GM19025 (cell line): ENCODE results near the gene PRKAR1A.
"Not testable (repeated sequence)": the region's sequence is repeated elsewhere in the genome, so short reads cannot be mapped to it uniquely, and the experiment has no call there.

ENCODE experiments used
- ATAC-seq: cut with Tn5 transposase; IDR thresholded peaks from one replicate; pipeline ENCODE4 v1.9.1; 2021; ENCODE audit warnings: mild to moderate bottlenecking, low read depth, moderate library complexity; ENCODE audit not compliant: unreplicated experiment

PRKAR1A gene

DNA sequence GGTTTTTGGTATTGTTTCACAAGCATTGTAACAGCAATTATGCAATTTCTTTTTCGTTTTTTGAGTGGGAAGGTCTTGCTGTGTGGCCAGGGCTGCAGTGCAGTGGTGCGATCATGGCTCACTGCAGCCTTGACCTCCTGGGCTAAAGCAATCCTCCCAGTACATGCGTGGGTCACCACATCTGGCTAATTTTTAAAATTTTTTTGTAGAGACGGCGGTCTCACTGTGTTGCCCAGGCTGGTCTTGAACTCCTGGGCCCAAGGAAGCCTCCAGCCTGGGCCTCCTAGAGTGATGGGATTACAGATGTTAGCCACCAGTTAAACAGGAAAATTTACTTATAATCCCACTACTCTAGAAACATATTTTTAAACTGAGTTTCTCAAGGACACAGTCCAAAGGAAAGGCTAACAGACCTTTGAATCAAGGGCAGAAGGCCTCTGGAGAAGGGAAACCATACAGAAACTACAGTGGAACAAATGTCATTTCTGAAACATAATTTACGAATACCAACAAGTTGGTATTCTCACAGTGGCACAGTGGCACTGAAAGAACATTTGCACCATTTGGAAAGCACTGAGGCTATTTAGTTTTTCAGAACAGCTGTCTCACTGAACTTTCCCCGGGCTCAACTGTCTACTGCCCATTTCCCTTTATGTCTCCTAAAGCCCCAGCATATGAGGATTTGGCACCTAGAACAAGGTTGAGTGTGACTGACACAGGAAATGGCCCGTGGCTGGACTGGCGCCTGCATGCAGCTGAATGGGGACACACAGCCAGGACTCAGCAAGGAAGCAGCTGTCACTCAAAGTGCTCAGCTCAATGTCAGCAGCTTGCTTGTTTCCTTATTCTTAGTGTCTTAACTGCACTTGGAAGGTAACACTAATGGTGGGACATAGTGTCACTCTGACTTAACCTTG, 2.8 kb upstream of the PRKAR1A start:
- ATAC-seq: no peak

DNA sequence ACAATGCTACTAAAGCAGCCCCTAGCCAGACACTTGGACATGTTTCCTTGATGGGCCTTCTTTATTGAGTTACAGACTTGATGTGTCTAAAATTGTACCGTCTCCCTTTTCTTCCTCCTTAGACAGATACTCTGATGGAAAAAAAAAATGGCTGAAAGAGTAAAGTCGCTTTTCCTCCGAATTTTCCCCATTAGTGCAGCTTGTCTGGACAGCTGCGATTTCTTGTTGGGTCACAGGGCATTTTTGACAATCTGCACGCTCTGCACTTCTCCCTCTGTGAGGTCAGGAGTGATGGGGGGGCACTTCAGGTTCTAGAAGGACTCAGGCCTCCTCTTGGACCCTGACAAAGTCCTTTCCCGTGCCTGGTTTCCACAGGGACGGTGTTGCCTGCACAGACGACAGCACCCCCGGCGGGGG, 968 bp upstream of the PRKAR1A start:
- ATAC-seq: no peak

DNA sequence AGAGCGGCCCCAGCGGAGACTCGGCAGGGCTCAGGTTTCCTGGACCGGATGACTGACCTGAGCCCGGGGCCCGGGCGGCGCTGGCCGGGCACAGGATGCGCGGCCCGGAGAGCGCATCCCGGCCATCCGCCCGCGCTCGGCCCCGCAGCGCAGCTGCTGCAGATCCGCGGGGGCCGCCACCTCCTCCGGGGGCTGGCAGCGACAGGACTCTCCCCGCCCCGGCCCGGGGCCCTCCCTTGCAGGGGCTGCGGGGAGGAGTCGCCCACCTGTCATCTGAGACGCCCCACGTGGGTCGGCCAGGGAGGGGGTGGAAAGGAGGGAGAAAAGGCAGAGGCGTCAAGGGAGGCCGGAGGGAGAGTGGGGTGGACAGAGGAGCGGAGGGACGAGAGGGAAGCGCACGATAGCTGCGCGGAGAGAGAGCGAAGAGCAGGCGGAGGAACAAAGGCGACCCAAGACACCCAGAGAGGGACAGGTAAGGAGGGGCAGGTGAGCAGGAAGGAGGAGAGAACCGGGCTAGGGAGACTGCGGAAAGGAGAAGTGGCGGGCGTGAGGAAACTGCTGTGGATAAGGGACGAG, 471 bp upstream of the PRKAR1A start:
- ATAC-seq: peak; percentile 45

DNA sequence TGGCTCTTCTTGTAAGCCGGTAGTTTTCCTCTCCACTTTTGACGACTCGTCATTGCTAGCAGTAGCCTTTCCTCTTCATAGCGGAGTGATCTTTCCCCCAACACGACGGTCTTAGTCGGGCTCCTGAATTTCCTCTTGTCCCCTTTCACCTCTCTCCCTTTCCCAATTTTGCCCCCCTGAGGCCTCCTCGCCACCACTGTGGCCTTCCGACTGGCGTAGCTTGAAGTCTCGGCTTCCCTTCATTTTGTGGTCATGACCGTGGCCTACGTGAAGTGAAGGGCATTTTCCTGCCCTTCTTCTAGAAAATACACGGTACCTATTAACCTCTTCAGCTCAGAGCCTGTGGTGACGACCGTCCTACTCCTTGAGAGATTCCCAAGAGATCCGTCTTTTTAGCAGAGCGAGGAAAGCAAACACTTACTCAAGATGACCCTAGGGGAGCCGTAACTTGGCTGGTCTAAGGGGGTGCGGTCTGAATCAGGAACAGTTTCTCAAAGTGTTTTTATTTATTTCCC, 787 bp downstream of the PRKAR1A start:
- ATAC-seq: no peak

DNA sequence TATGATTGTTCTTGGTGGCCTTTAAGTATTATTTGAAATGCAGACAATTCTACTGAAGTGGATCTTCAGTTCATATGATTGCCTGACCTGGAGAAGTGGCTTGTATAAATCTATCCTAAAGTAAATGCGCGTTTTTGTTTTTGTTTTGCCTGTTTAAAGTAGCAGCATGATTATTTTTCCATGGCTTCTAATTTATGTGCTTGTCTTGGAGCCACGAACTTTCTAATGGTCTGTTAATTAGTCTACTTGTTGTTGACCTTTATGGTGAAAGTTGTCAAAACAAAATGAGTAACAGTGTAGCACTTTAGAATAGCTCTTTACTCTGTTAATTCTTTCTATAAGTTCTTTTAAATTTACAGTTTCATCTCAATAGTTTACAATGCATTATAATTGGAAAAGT, 1.7 kb downstream of the PRKAR1A start:
- ATAC-seq: no peak

DNA sequence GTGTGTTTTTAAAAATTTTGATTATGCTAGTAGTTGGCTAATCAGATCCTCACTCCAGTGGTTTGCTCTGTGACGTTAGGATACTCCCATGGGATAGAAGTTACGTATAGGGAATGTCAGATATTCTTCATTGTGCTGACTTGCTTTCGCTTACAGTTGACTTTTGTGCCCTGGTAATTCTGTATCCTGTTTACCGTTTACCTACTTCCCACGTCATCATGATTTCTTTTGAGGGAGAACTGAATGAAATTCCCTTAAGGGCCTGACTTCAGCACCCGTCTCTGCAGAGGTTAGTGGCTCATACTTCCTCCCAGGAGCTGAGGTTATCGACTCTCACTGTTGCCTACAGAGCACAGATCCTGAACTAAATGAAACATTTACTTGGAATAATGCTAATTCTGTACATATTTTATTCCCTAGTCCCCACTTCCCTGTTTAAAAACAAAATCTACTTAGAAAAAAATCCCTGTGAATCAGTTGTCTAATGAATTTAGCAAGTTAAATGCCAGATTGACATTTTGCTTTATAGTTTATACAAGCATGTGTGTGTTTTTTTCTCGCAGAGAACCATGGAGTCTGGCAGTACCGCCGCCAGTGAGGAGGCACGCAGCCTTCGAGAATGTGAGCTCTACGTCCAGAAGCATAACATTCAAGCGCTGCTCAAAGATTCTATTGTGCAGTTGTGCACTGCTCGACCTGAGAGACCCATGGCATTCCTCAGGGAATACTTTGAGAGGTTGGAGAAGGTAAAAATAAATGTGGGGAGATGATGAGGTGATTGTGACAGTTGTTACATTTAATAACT, 2.8 kb downstream of the PRKAR1A start:
- ATAC-seq: no peak

DNA sequence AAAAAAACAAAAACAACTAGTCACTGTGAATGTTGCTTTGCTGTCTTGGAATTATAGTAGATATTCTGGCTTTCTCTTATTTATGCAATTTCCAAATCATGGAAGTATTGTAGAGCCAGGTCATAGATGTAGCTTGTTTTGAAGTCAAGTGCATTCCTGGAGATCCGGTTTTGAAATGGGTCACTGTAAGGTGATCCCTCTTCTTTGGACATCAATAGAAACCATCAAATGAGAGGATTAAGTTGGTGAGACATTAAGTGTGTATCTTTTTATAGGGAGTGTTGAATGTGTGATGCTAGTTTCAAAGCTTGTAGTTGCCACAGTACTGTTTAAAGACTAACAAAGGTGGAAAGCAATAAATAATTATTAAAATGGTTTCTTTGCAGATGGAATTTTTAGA, 4.5 kb downstream of the PRKAR1A start:
- ATAC-seq: no peak

DNA sequence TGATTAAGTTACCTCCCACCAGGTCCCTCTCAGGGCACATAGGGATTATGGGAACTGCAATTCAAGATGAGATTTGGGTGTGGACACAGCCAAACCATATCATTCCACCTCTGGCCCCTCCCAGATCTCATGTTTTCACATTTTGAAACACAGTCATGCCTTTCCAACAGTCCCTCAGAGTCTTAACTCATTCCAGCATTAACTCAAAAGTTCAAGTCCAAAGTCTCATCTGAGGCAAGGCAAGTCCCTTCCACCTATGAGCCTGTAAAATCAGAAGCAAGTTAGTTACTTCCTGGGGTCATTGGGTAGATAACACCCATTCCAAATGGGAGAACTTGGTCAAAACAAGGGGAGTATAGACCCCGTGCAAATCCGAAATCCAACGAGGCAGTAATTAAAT, 5.4 kb downstream of the PRKAR1A start:
- ATAC-seq: not testable (repeated sequence)

DNA sequence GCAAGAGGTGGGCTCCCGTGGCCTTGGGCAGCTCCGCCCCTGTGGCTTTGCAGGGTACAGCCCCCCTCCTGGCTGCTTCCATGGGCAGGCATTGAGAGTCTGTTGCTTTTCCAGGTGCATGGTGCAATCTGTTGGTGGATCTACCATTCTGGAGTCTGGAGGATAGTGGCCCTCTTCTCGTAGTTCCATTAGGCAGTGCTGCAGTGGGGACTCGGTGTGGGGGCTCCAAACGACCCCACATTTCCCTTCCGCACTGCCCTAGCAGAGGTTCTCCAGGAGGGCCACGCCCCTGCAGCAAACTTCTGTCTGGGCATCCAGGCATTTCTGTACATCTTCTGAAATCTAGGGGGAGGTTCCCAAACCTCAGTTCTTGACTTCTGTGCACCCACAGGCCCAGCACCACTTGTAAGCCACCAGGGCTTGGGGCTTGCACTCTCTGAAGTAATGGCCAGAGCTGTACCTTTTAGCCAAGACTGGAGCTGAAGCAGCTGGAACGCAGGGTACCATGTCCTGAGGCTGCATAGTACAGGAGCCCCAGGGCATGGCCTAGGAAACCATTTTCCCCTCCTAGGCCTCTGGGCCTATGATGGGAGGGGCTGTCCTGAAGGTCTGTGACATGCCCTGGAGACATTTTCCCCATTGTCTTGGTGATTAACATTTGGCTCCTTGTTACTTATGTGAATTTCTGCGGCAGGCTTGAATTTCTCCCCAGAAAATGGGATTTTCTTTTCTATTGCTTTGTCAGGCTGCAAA, 6.0 kb downstream of the PRKAR1A start:
- no peak for ATAC-seq

DNA sequence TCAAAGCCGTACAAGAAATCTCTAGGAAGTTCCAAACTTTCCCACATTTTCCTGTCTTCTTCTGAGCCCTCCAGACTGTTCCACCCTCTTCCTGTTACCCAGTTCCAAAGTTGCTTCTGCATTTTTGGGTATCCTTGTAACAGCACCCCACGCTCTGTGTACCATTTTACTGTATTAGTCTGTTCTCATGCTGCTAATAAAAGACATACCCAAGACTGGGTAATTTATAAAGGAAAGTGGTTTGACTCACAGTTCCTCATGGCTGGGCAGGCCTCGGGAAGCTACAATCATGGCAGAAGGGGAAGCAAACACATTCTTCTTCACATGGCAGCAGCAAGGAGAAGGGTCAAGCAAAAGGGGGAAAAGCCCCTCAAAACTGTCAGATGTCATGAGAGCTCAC, 6.8 kb downstream of the PRKAR1A start:
- not testable (repeated sequence) for ATAC-seq

DNA sequence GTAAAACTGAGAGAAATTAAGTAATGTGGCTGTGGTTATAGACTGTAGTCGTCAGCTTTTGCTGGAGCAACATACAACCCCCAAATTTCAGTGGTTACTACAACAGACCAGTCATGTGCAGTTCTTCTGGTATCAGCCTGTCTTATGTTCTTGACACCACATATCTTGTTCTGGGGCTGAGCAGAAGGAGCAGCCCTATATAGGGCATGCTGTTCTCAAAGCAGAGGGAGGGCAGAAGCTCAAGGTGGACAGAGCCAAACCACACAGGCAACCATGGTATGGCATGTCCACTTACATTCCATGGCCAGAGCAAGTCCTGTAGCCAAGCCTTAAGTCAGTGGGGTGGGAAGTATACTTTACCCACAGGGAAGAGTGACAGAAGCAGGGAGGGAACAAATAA, 7.7 kb downstream of the PRKAR1A start:
- ATAC-seq: no peak

DNA sequence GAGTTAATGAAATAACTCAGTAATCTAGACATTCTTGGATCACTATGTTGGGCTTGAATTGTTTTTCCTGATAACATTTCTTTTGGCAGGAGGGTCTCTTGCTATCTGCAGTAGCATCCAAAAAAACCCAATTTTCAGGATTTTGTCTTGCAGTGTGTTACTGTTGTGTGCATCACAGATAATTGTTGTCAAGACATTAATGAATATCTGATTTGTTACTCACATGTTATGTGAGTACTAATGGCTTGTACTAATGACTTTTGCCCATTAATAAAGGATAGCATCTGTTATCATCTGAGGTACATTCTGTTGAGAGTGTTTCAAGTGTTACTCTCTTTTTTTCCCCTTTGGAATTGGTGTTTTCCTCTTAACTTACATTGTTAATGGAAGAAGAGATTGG, 10.0 kb downstream of the PRKAR1A start:
- no peak for ATAC-seq

DNA sequence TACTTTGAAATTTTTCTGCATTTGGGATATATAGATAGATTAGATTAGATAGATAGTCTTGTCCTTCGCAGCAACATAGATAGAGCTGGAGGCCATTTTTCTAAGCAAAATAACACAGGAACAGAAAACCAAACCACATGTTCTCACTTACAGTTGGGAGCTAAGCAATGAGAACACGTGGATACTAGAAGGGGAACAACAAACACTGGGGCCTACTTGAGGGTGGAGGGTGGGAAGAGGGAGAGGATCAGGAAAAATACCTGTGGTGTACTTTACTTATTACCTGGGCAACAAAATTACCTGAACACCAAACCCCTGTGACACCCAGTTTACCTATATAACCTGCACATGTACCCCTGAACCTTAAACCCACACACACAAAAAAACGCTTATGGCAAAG, 14.3 kb downstream of the PRKAR1A start:
- ATAC-seq: no peak

DNA sequence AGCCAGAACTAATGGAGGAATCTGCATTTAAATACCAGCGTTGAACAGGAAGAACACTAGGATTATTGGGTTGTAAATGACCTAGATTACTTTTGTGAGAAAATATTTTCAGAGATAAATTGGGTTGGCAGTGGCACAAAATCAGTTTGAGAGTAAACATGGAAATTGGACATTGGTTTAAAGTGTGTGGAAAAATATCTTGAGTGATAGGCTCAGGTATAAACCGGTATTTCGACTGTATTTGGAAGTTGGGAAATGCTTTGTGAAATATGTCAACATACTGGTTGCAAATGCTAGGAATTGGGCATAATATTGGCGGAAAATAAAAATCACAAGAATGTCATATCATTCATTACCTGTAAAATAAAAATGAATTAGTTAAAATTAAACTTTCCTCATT, 15.1 kb downstream of the PRKAR1A start:
- no peak for ATAC-seq

DNA sequence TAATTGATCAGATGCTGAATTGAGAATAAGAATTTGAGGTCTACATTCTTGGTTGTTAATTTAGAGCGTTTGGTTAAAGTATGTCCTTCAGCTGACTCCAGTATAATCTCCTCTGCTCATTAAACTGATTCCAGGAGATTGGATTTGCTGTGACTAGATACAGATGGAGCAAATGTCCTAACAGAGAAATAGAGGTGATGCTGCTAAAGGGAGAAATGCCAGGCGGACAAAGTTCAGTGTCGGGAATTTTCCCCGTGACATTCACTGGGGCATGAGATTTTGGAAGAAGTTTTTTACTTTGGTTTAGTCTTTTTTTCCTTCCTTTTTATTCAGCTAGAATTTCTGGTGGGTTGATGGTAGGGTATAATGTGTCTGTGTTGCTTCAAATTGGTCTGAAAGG, 19.0 kb downstream of the PRKAR1A start:
- ATAC-seq: no peak

DNA sequence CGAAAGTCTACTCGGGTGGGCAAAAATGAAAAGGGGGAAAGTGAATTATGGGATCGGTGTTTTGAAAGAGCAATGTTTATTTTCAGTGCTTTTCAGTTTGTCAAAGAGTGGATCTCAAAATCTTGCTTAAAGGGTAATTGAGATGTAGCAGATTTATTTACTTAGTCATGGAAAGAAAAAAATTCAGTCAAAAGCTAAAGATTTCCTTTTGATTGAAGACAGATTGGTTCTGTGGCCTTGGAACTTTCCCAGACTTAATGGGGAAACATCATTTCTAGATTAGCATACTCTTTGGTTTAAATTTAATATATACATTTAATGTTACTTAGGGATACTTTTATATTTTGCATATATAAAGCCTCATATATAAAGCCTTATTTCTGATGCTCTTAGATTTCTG, 20.6 kb downstream of the PRKAR1A start:
- no peak for ATAC-seq

DNA sequence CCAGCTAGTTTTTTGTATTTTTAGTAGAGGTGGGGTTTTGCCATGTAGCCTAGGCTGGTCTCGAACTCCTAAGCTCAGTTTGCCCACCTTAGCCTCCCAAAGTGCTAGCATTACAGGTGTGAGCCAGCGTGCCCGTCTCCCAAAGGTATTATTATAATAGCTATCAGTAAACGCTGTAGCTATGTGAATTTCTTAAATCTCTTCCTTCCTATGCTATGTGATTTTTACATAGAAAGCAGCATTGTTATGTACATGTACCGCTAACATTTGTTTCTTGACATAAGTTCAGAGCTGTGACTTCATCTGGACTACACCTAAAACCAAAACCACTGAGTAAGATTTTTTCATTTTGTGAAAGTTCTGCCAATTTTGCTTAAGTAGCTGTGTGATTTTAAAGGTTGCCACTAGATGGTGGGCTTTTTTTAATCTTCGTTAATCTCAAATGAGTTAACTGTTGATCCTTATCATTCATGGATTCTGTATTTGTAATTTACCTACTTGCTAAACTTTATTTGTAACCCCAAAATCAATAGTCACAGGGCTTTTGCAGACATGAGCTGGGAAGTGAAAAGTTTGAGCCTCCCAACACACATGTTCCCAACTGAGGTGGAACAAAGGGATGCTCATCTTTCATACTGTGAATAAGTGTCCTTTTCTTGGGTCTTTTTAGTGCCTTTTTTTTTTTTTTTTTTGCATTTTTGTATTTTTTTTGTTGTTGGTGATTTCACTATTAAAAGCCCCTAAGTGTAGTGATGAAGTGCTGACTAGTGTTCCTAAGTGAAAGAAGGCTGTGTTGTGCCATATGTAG, 21.9 kb downstream of the PRKAR1A start:
- no peak for ATAC-seq

DNA sequence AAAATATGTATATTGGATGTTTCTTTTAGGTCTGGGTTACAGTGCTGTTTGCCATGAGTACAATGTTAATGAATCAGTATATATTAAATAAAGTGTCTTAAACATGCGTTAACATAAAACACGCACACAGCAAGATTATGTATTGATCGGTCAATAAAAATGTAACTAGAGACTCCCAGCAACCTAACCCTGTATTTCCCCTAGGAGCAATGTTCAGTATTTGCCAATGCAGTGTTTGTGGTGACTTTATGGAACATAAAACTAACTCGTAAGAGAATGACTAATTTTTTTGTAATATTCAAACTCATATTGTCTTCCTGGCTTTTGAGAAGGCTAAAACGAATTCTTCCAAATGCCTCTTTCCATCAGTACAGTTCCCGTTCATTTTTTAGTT, 22.5 kb downstream of the PRKAR1A start:
- no peak for ATAC-seq

DNA sequence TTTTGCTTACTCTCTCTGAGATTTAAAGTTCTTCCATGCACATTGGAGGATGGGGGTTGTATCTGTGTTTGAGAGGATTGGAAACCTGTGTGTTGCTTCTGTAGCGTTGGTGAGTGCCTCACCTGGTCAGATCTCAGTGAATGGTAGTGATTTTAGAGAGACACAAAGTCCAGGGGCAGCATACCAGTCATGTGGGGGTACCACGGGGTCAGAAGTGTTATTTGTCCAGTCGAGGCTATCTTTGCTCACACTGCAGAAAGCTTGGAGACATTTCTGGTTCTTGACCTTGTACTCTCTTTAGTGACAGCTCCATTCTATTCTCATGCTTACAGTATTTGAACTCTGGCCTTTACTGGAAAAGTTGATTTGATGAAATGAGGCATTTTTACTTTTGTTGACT, 23.7 kb downstream of the PRKAR1A start:
- no peak for ATAC-seq
